Heart left ventricle (tissue), 16 donors: Measurements from ENCODE around the gene MEX3D. TPM values are rescaled to one million over a fixed set of nuclear protein-coding genes. Genes with fewer than 3 reads are reported as not detected.

Experiments
- ATAC-seq, 4 donors: fragments of 200-7000 bp; cut with Tn5 transposase; one replicate each; pipeline ENCODE4 v1.9.1; 2020 to 2022; ENCODE audit warnings: moderate library complexity in 4 of 4, mild to moderate bottlenecking in 3 of 4, moderate number of reproducible peaks in 1 of 4
- DNase-seq, 5 donors: peaks; one replicate each; pipeline ENCODE4 v3.0.0-alpha.2; 2020
- H3K27ac ChIP-seq, 12 donors: fragments of 200-600 bp; sonication (generic) in 4 of 12; one replicate each; pipeline versions ENCODE4 v1.5.0 to v1.8.0; 2016 to 2022; ENCODE audit warnings: mild to moderate bottlenecking in 2 of 12
- H3K27me3 ChIP-seq, 9 donors: fragments of 200-600 bp; sonication (generic) in 2 of 9; one replicate each; pipeline versions ENCODE4 v1.5.1 to v1.8.0; 2016 to 2022; ENCODE audit warnings: mild to moderate bottlenecking in 3 of 9
- H3K36me3 ChIP-seq, 9 donors: fragments of 200-600 bp; sonication (generic) in 2 of 9; one replicate each; pipeline versions ENCODE4 v1.5.0 to v1.8.0; 2018 to 2022; ENCODE audit warnings: mild to moderate bottlenecking in 2 of 9
- H3K4me1 ChIP-seq, 12 donors: fragments of 200-600 bp; sonication (generic) in 4 of 12; one replicate each; pipeline versions ENCODE4 v1.5.0 to v1.8.0; 2016 to 2022; ENCODE audit warnings: mild to moderate bottlenecking in 3 of 12
- H3K4me3 ChIP-seq, 12 donors: fragments of 200-600 bp; sonication (generic) in 4 of 12; one replicate each; pipeline versions ENCODE4 v1.5.0 to v1.8.0; 2017 to 2022; ENCODE audit warnings: mild to moderate bottlenecking in 9 of 12, moderate library complexity in 4 of 12
- H3K9me3 ChIP-seq, 12 donors: fragments of 200-600 bp; sonication (generic) in 4 of 12; one replicate each; pipeline versions ENCODE4 v1.5.0 to v1.8.0; 2016 to 2022; ENCODE audit warnings: mild to moderate bottlenecking in 1 of 12
- POLR2A ChIP-seq, 2 donors: fragments of 450-650 bp; IDR thresholded peaks; one replicate each; pipeline ENCODE4 v1.6.1; 2017; ENCODE audit warnings: antibody characterized with exemption in 2 of 2, mild to moderate bottlenecking in 2 of 2, moderate library complexity in 2 of 2
- WGBS, 4 donors: extraction: QIAGEN DNeasy Blood & Tissue Kit in 2 of 4; methylation state at CpG; one replicate each; pipeline versions ENCODE4 v1.1.5 to v1.1.7; 2013 to 2018; 5-methylcytosine and 5-hydroxymethylcytosine counted together
- intact Hi-C, 10 donors: fragments of 100-400 bp; cut with DNase I; formaldehyde crosslinking; loops; one replicate each; pipeline versions ENCODE4 v1.11.1 to v1.14.2; 2022
- polyA plus RNA-seq, 2 donors: library from polyadenylated mRNA; stranded (reverse); fragments of 200-250 nt; gene quantifications; one replicate each; pipeline ENCODE4 v1.2.3, GENCODE V29; 2013
- total RNA-seq, 9 donors: library from RNA; depleted of rRNA in 2 of 9; stranded (reverse); fragments of >200 nt in 2 of 9; fragmentation: NEBNext Ultra II Directional in 3 of 9; extraction: Animal tissue kit (Norgen Biotek cat#: 25700) in 3 of 9; gene quantifications; one replicate each; pipeline versions ENCODE4 v1.1.0 to v1.2.4, GENCODE V29; 2016 to 2023
- TF ChIP-seq, protein P1 (sequence below), 12 donors: fragments of 200-600 bp; sonication (generic) in 4 of 12; IDR thresholded peaks; one replicate each; pipeline versions ENCODE4 v1.5.0 to v1.8.0; 2018 to 2022; ENCODE audit warnings: antibody characterized with exemption in 12 of 12, mild to moderate bottlenecking in 5 of 12
- donor health status: ischemic (EF 13 %, LVEDD 7.1; RV severe dilation, severe dysfunction).
- donor health status: healthy with polysubstance abuse.
- donor health status: DM: no; HTN: yes; CAD: no.
- donor health status: DM: no; HTN: no; CAD: no.
- donor health status: ischemic (EF 25% LVEDD 6.9; RV normal size, moderate dysfunction).
- donor health status: ischemic (EF 25% LVEDD 5.7; RV mildly dilated, moderate dysfunction).
- donor health status: healthy.
- donor health status: DM: yes; HTN: yes; CAD: no.
- donor health status: ischemic (EF 35%, LVEDD 5.7; RV mildly dilated, moderate dysfunction).
- donor health status: nonischemic (EF 11% LVEDD 7.7; RV severe dilation, severe dysfunction).
- donor health status: DM: yes; HTN: yes; CAD: no.
- donor health status: PGD.
- donor health status: ischemic (EF 29% LVEDD 5.4; RV normal size, mild dysfunction).
- donor health status: nonischemic (EF 23%, LVEDD 6.1; RV moderate dilation, normal function).

Gene MEX3D
- total and polyA plus RNA-seq, 11 donors, result 1.9 to 18.6 (median 8.0) TPM

DNA sequence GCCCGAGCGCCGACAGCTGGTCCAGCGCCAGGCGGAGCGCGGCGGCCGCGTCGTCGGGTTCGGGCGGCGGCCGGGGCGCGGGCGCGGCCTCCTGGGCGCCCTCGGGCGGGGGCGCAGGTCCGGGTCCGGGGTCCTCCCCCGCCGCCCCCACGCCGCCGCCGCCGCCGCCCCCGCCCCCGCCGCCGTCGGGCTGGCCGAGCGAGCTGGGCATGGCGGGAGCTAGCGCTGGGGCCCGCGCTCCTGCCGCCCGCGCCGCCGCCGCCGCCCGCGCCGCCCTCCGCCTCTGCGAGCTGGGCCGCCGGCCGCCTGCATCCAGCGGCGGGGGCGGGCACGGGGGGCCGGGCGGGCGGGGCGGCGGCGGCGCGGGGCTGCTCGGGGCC lies 287 bp downstream of the MEX3D start:
- WGBS, 4 donors, result 0% methylated on average over 68 to 72 of the region's 73 CpGs; no CpG with 5 or more reads in 2 of the 4 donors
- Histone ChIP-seq H3K27ac (no peak overlapping the region), H3K4me3 (peak overlapping the region in 4 of 12 donors; percentile 69 to 95 (median 86)), H3K27me3 (peaks cover 0 to 4% (median 0%) of the 10 kb centered on the region in 9 donors), H3K9me3 (no peaks in the 10 kb centered on the region), H3K4me1 (peaks cover 0 to 25% (median 9%) of the 10 kb centered on the region in 12 donors), H3K36me3 (no peaks in the 10 kb centered on the region)
- ATAC-seq, result no peak
- intact Hi-C loops, result loop anchor here in 1 of 10 donors (5.0 kb wide), 1 partner anchor 84 kb away; the partner anchor contains the start of gene TCF3
- TF ChIP-seq POLR2A (IDR thresholded peaks at IDR 0.05), result no peak
- TF ChIP-seq, protein P1, sequence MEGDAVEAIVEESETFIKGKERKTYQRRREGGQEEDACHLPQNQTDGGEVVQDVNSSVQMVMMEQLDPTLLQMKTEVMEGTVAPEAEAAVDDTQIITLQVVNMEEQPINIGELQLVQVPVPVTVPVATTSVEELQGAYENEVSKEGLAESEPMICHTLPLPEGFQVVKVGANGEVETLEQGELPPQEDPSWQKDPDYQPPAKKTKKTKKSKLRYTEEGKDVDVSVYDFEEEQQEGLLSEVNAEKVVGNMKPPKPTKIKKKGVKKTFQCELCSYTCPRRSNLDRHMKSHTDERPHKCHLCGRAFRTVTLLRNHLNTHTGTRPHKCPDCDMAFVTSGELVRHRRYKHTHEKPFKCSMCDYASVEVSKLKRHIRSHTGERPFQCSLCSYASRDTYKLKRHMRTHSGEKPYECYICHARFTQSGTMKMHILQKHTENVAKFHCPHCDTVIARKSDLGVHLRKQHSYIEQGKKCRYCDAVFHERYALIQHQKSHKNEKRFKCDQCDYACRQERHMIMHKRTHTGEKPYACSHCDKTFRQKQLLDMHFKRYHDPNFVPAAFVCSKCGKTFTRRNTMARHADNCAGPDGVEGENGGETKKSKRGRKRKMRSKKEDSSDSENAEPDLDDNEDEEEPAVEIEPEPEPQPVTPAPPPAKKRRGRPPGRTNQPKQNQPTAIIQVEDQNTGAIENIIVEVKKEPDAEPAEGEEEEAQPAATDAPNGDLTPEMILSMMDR (IDR thresholded peaks at IDR 0.05), result no peak
- no peak for DNase-seq

DNA sequence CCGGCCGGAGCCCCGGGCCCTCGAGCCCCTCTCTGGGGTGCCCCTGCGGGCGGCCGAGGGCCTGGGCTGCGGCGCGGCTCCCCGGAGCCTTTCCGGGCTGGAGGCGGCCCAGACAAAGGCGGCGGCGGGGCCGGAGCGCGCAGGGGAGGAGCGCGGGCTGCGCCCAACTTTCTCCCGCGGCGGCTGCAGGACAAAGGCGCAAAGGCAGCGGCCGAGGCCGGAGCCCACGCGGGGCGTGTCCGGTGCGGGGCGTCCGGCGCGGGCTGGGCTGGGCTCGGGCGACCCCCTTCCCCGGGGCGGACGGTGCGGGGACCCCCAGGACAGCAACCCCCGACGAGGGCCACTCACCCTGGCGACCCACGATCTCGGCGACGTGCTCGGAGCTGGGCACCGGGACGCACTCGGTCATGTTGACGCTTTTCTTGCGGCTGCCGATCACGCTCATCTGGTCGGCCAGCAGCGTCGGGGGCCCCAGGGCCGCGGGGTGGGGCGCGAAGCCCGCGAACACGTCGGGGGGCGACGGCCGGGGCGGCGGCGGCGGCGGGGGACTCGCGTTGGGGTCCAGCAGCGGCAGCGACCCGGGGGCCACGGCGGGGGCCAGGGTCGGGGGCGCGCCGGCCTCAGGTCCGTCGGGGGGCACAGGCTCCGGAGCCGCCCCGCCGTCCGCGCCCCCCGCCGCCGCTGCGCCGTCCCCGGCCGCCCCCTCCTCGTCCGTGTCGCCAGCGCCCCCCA lies 843 bp downstream of the MEX3D start:
- Histone ChIP-seq H3K9me3 (no peaks in the 10 kb centered on the region), H3K27me3 (peaks cover 0 to 4% (median 0%) of the 10 kb centered on the region in 9 donors), H3K27ac (peak overlapping the region; percentile 60 to 91 (median 79)), H3K36me3 (no peaks in the 10 kb centered on the region), H3K4me1 (peaks cover 0 to 25% (median 9%) of the 10 kb centered on the region in 12 donors), H3K4me3 (peak overlapping the region; percentile 56 to 95 (median 76))
- ATAC-seq (peak in 1 of 4 donors; percentile 36), DNase-seq (peak in 2 of 5 donors; percentile 41 to 48)
- intact Hi-C loops, result loop anchor here in 1 of 10 donors (5.0 kb wide), 1 partner anchor 85 kb away; the partner anchor contains the start of gene TCF3
- TF ChIP-seq, protein P1 (IDR thresholded peaks at IDR 0.05), result no peak
- no peak for TF ChIP-seq POLR2A (IDR thresholded peaks at IDR 0.05)
- WGBS, 4 donors, result 0 to 1% (median 1%) methylated on average over 9 to 108 of the region's 108 CpGs

DNA sequence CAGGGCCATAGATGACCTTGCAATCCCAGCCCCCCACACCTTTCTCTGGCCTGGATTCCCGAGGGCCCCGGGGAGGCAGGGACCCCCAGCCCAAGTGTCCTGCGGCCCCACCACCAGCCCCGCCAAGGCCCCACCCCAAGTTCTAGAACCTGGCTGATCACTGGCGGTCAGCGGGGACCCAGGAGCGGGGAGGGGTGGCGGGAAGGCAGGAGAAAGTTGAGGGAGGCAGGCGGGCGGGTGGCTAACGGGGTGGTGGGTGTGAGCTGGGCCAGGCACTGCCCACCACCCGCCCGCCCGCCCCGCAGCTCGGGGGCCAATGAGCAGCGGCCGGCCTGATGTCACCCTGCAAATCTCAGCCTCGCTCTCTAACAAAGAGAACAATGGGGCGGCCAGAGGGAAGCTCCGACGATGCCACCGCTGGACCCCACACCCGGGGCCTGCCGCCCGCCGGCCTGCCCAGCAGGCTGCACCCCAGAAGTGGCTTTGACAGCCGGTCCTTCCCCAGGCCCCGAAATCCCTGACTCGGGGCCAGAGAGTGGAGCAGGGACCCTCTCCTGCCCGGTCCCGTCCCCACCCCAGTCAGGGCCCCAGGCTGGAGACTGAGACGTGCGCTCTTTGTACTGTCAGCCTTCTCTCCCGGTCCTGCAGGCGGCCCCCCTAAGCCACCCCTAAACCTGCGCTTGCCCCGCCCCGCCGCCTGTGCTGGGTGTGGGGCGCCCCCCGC lies 1.6 kb downstream of the MEX3D start:
- peak overlapping the region; percentile 60 to 91 (median 79) for H3K27ac ChIP-seq
- H3K27me3 ChIP-seq, result peaks cover 0 to 4% (median 0%) of the 10 kb centered on the region in 9 donors
- DNase-seq (peak in 4 of 5 donors; percentile 61 to 76 (median 71)), ATAC-seq (peak; percentile 65 to 90 (median 82))
- H3K4me1 ChIP-seq, result peaks cover 0 to 25% (median 9%) of the 10 kb centered on the region in 12 donors
- WGBS, 4 donors, result 4 to 10% (median 8%) methylated on average over 20 to 42 of the region's 42 CpGs
- H3K4me3 ChIP-seq, result peak overlapping the region; percentile 56 to 95 (median 76)
- peak in 1 of 2 donors; percentile 60 for TF ChIP-seq POLR2A (IDR thresholded peaks at IDR 0.05)
- TF ChIP-seq, protein P1 (IDR thresholded peaks at IDR 0.05), result no peak
- intact Hi-C loops, result loop anchor here in 1 of 10 donors (5.0 kb wide), 1 partner anchor 86 kb away; the partner anchor contains the start of gene TCF3
- H3K36me3 ChIP-seq, result no peaks in the 10 kb centered on the region
- no peaks in the 10 kb centered on the region for H3K9me3 ChIP-seq

DNA sequence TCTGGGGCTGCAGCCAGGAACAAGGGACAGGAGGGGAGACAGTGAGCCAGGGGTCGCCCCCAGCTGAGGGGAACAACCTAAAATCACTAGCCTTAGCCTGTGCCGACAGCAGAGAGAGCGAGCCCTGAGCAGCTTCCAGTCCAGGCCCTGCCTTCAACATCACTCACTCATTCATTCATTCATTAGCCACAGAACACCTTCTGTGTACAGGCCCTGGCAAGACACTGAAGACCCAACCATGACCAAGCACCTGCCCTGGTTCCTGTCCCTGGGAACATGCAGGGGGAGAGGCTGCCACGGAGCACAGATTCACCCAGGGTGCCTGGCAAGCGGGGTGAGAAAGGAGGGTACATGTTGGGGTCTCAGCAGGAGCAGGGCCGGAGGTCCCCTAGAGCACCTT lies 4.9 kb downstream of the MEX3D start:
- Histone ChIP-seq H3K27me3 (peaks cover 0 to 4% (median 0%) of the 10 kb centered on the region in 9 donors), H3K4me3 (no peak overlapping the region), H3K4me1 (peaks cover 0 to 33% (median 6%) of the 10 kb centered on the region in 12 donors), H3K9me3 (no peaks in the 10 kb centered on the region), H3K36me3 (no peaks in the 10 kb centered on the region), H3K27ac (no peak overlapping the region)
- 86 to 95% (median 91%) methylated on average over 5 to 6 of the region's 6 CpGs for WGBS, 4 donors
- intact Hi-C loops, result no loop called here
- TF ChIP-seq, protein P1 (IDR thresholded peaks at IDR 0.05), result no peak
- no peak for TF ChIP-seq POLR2A (IDR thresholded peaks at IDR 0.05)
- ATAC-seq (no peak), DNase-seq (no peak)
